GM12878 (cell line): ENCODE results near the gene TMIGD3. TPM values are rescaled to one million over a fixed set of nuclear protein-coding genes. Genes with fewer than 3 reads are reported as not detected.

Source experiments
- ATAC-seq: fragments of 200-7000 bp; cut with Tn5 transposase; 3 replicates; pipeline ENCODE4 v1.9.1; 2020; ENCODE audit warnings: mild to moderate bottlenecking, moderate library complexity
- BruUV-seq: library from RNA; stranded (reverse); fragments of 400-500 nt; replicated peaks from 2 replicates; lab custom pipeline; 2021; lab: Mats Ljungman, UMichigan
- CTCF ChIA-PET: fragments of 300-600 bp; sonication (Branson Sonifier 250); formaldehyde crosslinking; extraction: SDS; loops from one replicate; lab custom pipeline; 2021; ENCODE audit warnings: inconsistent platforms; lab: Yijun Ruan, JAX
- POLR2A ChIA-PET: fragments of 350-600 bp; formaldehyde crosslinking; extraction: SDS; loops from one replicate; lab custom pipeline; 2021; ENCODE audit warnings: inconsistent platforms; lab: Charles Lee
- RAD21 ChIA-PET: fragments of 300-600 bp; sonication (Branson Sonifier 250); formaldehyde crosslinking; loops from one replicate; lab custom pipeline; 2023; ENCODE audit warnings: antibody characterized with exemption; ENCODE audit not compliant: unreplicated experiment; lab: Charles Lee
- SMC1A ChIA-PET: fragments of 300-600 bp; sonication (Branson Sonifier 250); formaldehyde crosslinking; loops from one replicate; lab custom pipeline; 2023; ENCODE audit not compliant: unreplicated experiment, uncharacterized antibody; lab: Charles Lee
- DNase-seq: peaks from one replicate; pipeline ENCODE4 v3.0.0-alpha.2; 2011; ENCODE audit warnings: low read depth, low spot score
- FAIRE-seq: peaks from 3 replicates; lab custom pipeline; 2011; peaks lifted over from hg19 to GRCh38; lab: Jason Lieb, UNC
- H2AFZ ChIP-seq: 2 replicates; pipeline ENCODE4 v1.6.0; 2011; ENCODE audit warnings: low read depth, low read length, control low read depth; ENCODE audit not compliant: control insufficient read depth
- H3K27ac ChIP-seq: 2 replicates; pipeline ENCODE4 v1.5.1; 2011; ENCODE audit warnings: control low read depth; ENCODE audit not compliant: control insufficient read depth, insufficient read depth
- H3K27me3 ChIP-seq, 2 experiments: replicated peaks in 1 of 2; 2 replicates each; pipeline versions ENCODE4 v1.6.0 to v1.6.1; 2011; ENCODE audit warnings: low read length in 1 of 2; ENCODE audit not compliant: control insufficient read depth in 2 of 2, insufficient read depth in 2 of 2
- H3K36me3 ChIP-seq, 2 experiments: 2 replicates each; pipeline ENCODE4 v1.5.1; 2011; ENCODE audit warnings: low read length in 1 of 2; ENCODE audit not compliant: control insufficient read depth in 2 of 2, insufficient read depth in 2 of 2
- H3K4me1 ChIP-seq: 2 replicates; pipeline ENCODE4 v1.6.1; 2011; ENCODE audit warnings: mild to moderate bottlenecking, low read length, moderate library complexity, mixed read lengths; ENCODE audit not compliant: control insufficient read depth, insufficient read depth
- H3K4me2 ChIP-seq: 2 replicates; pipeline ENCODE4 v1.6.0; 2011; ENCODE audit warnings: control low read depth; ENCODE audit not compliant: control insufficient read depth, insufficient read depth
- H3K4me3 ChIP-seq: fragments of 200-600 bp; sonication (generic); 2 replicates; pipeline ENCODE4 v1.5.1; 2016
- H3K79me2 ChIP-seq: 2 replicates; pipeline ENCODE4 v1.6.0; 2011; ENCODE audit warnings: low read length; ENCODE audit not compliant: control insufficient read depth, insufficient read depth
- H3K9ac ChIP-seq: 2 replicates; pipeline ENCODE4 v1.8.0; 2011; ENCODE audit warnings: low read length, control low read depth, mixed read lengths; ENCODE audit not compliant: control insufficient read depth, insufficient read depth
- H3K9me3 ChIP-seq: replicated peaks from 3 replicates; pipeline ENCODE4 v1.5.1; 2011; ENCODE audit warnings: mild to moderate bottlenecking, low read length; ENCODE audit not compliant: control insufficient read depth, insufficient read depth
- H4K20me1 ChIP-seq: 2 replicates; pipeline ENCODE4 v1.6.0; 2011; ENCODE audit not compliant: control insufficient read depth, insufficient read depth
- E2F4 ChIP-seq: IDR thresholded peaks from 2 replicates; pipeline ENCODE4 v1.6.1; 2012; ENCODE audit warnings: low read depth, low read length, improper control_type of control experiment
- EP300 ChIP-seq, 2 experiments: fragments of 150-350 bp in 1 of 2; IDR thresholded peaks; 2 replicates each; pipeline ENCODE4 v1.6.1; 2011 to 2012; ENCODE audit warnings: low read depth in 2 of 2, low read length in 2 of 2, borderline replicate concordance in 1 of 2, improper control_type of control experiment in 1 of 2, inconsistent platforms in 1 of 2; ENCODE audit not compliant: control insufficient read depth in 1 of 2
- JUND ChIP-seq: IDR thresholded peaks from 2 replicates; pipeline ENCODE4 v1.6.1; 2012; ENCODE audit warnings: low read depth, mild to moderate bottlenecking, low read length, improper control_type of control experiment, moderate library complexity
- MYB ChIP-seq: fragments of 150-350 bp; IDR thresholded peaks from 2 replicates; pipeline ENCODE4 v1.6.1; 2014; ENCODE audit warnings: mild to moderate bottlenecking, low read depth, low read length, borderline replicate concordance
- NR2C1 ChIP-seq: fragments of 450-650 bp; IDR thresholded peaks from 2 replicates; pipeline ENCODE4 v1.6.1; 2017; ENCODE audit warnings: antibody characterized with exemption, mild to moderate bottlenecking, moderate library complexity
- PAX5 ChIP-seq: IDR thresholded peaks from 2 replicates; pipeline ENCODE4 v1.6.1; 2011; ENCODE audit warnings: low read depth, low read length, borderline replicate concordance
- SMAD5 ChIP-seq: IDR thresholded peaks from 2 replicates; pipeline ENCODE4 v1.6.1; 2016; ENCODE audit warnings: antibody characterized with exemption, low read depth
- WGBS: methylation state at CpG from one replicate; pipeline ENCODE4 v1.1.6; 2016; ENCODE audit warnings: low lambda C conversion rate; ENCODE audit not compliant: insufficient replicate concordance, insufficient coverage; ENCODE audit errors: missing lambda C conversion rate; 5-methylcytosine and 5-hydroxymethylcytosine counted together
- in situ Hi-C: fragments of 300-500 bp; cut with MboI; formaldehyde crosslinking; loops from 9 replicates; pipeline ENCODE4 v1.14.3; 2018; ENCODE audit warnings: mixed read lengths
- intact Hi-C: fragments of 100-400 bp; cut with micrococcal nuclease; formaldehyde crosslinking; loops from one replicate; pipeline ENCODE4 v1.14.2; 2022; ENCODE audit not compliant: unreplicated experiment
- polyA plus RNA-seq, 11 experiments: library from polyadenylated mRNA; depleted of rRNA in 4 of 11; unstranded in 6 of 11; stranded (reverse) in 5 of 11; fragments of >200 nt; fragmentation: Nextera tagmentation in 4 of 11; fragmentation: Illumina TruSeq in 1 of 11; extraction: Ambion mirVana in 4 of 11; extraction: Trizol in 1 of 11; gene quantifications; 1 replicate in 1 of 11; 2 replicates in 10 of 11; pipeline versions ENCODE4 v1.2.1 to v1.2.3, GENCODE V29; 2011 to 2016; ENCODE audit warnings: inconsistent platforms in 2 of 11, missing spikeins in 2 of 11, low read depth in 1 of 11
- total RNA-seq, 4 experiments: library from RNA; depleted of rRNA in 3 of 4; stranded (reverse); fragments of >200 nt in 3 of 4; fragmentation: Illumina TruSeq in 1 of 4; extraction: Trizol in 1 of 4; gene quantifications; 2 replicates each; pipeline versions ENCODE4 v1.2.1 to v1.2.3, GENCODE V29; 2013 to 2021

The TMIGD3 gene
- total and polyA plus RNA-seq, 10 of the 15 experiments (the other 5 are each of a cell fraction or from before 2014, with no cell fraction given): 0.17 TPM; not detected in 9

- ChIA-PET RAD21 (interaction anchor here (1.2 kb wide), 1 partner anchor 185 kb away, joined by 3 read pairs; no protein-coding TSS in a partner anchor), CTCF (interaction anchor here (0.6 to 5.0 kb wide), 8 partner anchors 8 to 252 kb away, joined by 3 to 76 read pairs (median 4); no protein-coding TSS in a partner anchor), SMC1A (interaction anchor here (1.0 to 2.7 kb wide), 2 partner anchors 76 kb away, joined by 3 to 28 read pairs; no protein-coding TSS in a partner anchor), POLR2A (interaction anchor here (0.5 to 2.4 kb wide), 2 partner anchors 78 to 173 kb away, joined by 3 to 7 read pairs; no protein-coding TSS in a partner anchor)
- Histone ChIP-seq H3K4me1 (peaks cover 36% of the 10 kb centered on the region), H3K79me2 (no peaks in the 10 kb centered on the region), H3K9ac (peak overlapping the region; percentile 41; the same call in 1 of the 2 replicates), H3K27ac (peak overlapping the region; percentile 10), H3K9me3 (no peaks in the 10 kb centered on the region), H3K36me3 (no peaks in the 10 kb centered on the region), H2AFZ (peak overlapping the region; percentile 58), H3K4me3 (peak overlapping the region; percentile 45; the same call in 1 of the 2 replicates), H4K20me1 (no peaks in the 10 kb centered on the region), H3K4me2 (peak overlapping the region; percentile 89), H3K27me3 (no peaks in the 10 kb centered on the region; a peak in 1 of 4 replicates)
- 0 out of 2 replicates have a peak, but pooled peaks have one; percentile 27 for TF ChIP-seq PAX5
- no peak for TF ChIP-seq MYB
- DNase-seq (no peak), FAIRE-seq (no peak), ATAC-seq (peak; percentile 6; the same call in 2 of the 3 replicates)
- in situ Hi-C loops (loop anchor here (10.0 kb wide), 1 partner anchor 79 kb away; no protein-coding TSS in a partner anchor), intact Hi-C loops (loop anchor here (5.0 kb wide), 1 partner anchor 42 kb away; no protein-coding TSS in a partner anchor)
- BruUV-seq: no TSS peak
- 2% methylated on average over 39 of the region's 40 CpGs for WGBS
Observed at GRCh38 chr1:111515291-111516004, 12.0 kb upstream of the TMIGD3 start.

- Histone ChIP-seq H2AFZ (no peak overlapping the region), H3K9ac (no peak overlapping the region), H3K4me2 (no peak overlapping the region), H3K4me1 (peaks cover 42% of the 10 kb centered on the region), H3K27ac (no peak overlapping the region), H3K79me2 (no peaks in the 10 kb centered on the region), H4K20me1 (no peaks in the 10 kb centered on the region), H3K4me3 (no peak overlapping the region), H3K9me3 (no peaks in the 10 kb centered on the region), H3K27me3 (no peaks in the 10 kb centered on the region; a peak in 1 of 4 replicates), H3K36me3 (no peaks in the 10 kb centered on the region)
- ChIA-PET POLR2A (no interaction called here), CTCF (interaction anchor here (1.6 kb wide), 1 partner anchor 201 kb away, joined by 4 read pairs; no protein-coding TSS in a partner anchor), RAD21 (no interaction called here), SMC1A (no interaction called here)
- DNase-seq (no peak), FAIRE-seq (no peak), ATAC-seq (no peak)
- in situ Hi-C loops (loop anchor here (10.0 kb wide), 1 partner anchor 81 kb away; no protein-coding TSS in a partner anchor), intact Hi-C loops (no loop called here)
- TF ChIP-seq SMAD5 (no peak), NR2C1 (no peak), EP300 (IDR thresholded peaks at IDR 0.05; ENCODE audit: borderline replicate concordance in 1 of 2, control insufficient read depth in 1 of 2, low read depth in 2 of 2, low read length in 2 of 2) (no peak), JUND (no peak), E2F4 (no peak)
- WGBS: 50% methylated on average over 8 of the region's 8 CpGs
- BruUV-seq: no TSS peak
Observed at GRCh38 chr1:111513410-111514020, 10.1 kb upstream of the TMIGD3 start.
